DND-41 (cell line): ENCODE data around the gene PPIF.

ENCODE experiments used
- CTCF ChIP-seq: IDR thresholded peaks from 2 replicates; pipeline ENCODE4 v1.5.1; 2012; ENCODE audit warnings: borderline replicate concordance, low read length, moderate library complexity, mild to moderate bottlenecking; ENCODE audit not compliant: poor library complexity, severe bottlenecking; ENCODE audit errors: extremely low read depth
- EZH2 ChIP-seq: IDR thresholded peaks from 3 replicates; pipeline ENCODE4 v1.6.1; 2012; ENCODE audit warnings: borderline replicate concordance, low read depth, mild to moderate bottlenecking, moderate library complexity, low read length, inconsistent platforms; ENCODE audit not compliant: severe bottlenecking

DNA sequence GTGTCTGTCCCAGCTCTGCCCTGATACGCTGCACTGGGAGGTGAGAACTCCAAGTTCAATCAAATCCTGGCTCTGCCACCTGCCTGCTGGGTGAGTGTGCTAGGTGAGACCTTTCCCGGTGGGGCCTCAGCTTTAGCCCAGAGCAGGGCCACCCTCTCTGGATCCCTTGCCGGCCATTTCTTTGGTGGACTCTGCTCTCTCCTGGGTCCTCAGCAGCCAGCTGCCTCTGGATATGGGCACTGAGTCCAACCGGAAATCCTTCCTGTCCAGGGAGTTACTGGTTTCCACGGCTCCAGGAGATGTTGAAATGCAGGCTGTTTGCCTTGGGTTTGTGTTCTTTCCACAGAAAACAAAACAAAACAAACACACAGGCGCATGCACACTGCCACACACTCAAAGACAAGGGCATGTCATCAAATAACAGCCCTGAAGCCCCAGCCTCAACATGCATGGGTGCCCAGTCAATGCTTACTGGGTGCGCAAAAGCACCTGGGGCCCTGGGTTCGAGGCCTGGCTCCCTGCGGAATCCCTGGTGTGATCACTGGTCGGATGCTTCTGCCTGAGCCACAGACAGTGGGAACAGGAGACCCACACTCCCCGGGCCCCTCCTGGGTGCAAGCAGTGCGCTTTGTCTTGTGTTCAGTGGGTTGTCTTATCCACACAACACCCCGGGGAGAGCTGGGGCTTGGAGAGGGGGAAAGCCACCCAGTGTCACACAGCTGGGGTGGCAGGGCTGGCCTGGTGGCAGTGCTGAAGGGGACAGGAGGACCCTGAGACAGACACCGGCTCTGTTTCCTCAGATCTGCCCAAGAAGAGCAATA, 33.1 kb downstream of the PPIF start:
- TF ChIP-seq CTCF (no peak), EZH2 (no peak)
